ENCODE results near the gene MSX1. TPM values are rescaled to one million over a fixed set of nuclear protein-coding genes. Genes with fewer than 3 reads are reported as not detected.

MSX1 gene
- polyA plus RNA-seq, 1 experiment: 1.7 TPM

DNA sequence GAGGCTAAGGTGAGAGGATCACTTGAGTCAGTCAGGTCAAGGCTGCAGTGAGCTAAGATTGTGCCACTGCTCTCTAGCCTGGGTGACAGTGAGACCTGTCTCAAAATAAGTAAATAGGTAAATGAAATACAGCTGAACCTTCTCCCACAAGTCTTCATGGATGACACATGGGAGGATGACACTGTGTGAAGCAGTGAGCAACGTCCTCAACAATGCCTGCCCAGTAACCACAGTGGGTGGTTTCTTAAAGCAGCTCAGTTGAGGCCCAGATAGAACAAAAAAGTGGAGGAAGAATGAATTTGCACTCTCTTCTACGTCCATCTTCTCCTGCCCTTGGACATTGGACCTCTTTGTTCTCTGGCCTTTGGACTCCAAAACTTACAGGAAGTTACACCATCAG lies 52.7 kb downstream of the MSX1 start:
- no peaks in the 10 kb centered on the region for H3K9me3 ChIP-seq (ENCODE audit: control insufficient read depth, insufficient read depth, low read length)
- no peak overlapping the region for H3K27ac ChIP-seq (ENCODE audit: low read depth, low read length)
- H3K4me3 ChIP-seq (ENCODE audit: low read depth, low read length): no peak overlapping the region
- ChIA-PET CTCF (no interaction called here), POLR2A (no interaction called here)
- DNase-seq (ENCODE audit: low read depth, low spot score): no peak
- TF ChIP-seq, protein P1, sequence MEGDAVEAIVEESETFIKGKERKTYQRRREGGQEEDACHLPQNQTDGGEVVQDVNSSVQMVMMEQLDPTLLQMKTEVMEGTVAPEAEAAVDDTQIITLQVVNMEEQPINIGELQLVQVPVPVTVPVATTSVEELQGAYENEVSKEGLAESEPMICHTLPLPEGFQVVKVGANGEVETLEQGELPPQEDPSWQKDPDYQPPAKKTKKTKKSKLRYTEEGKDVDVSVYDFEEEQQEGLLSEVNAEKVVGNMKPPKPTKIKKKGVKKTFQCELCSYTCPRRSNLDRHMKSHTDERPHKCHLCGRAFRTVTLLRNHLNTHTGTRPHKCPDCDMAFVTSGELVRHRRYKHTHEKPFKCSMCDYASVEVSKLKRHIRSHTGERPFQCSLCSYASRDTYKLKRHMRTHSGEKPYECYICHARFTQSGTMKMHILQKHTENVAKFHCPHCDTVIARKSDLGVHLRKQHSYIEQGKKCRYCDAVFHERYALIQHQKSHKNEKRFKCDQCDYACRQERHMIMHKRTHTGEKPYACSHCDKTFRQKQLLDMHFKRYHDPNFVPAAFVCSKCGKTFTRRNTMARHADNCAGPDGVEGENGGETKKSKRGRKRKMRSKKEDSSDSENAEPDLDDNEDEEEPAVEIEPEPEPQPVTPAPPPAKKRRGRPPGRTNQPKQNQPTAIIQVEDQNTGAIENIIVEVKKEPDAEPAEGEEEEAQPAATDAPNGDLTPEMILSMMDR (IDR thresholded peaks at IDR 0.05; ENCODE audit: low read depth, low read length): no peak
- no peaks in the 10 kb centered on the region for H3K27me3 ChIP-seq (ENCODE audit: control insufficient read depth, insufficient read depth, low read length)

- Histone ChIP-seq H3K4me3 (ENCODE audit: low read depth, low read length) (no peak overlapping the region), H3K27me3 (ENCODE audit: control insufficient read depth, insufficient read depth, low read length) (no peaks in the 10 kb centered on the region), H3K27ac (ENCODE audit: low read depth, low read length) (no peak overlapping the region), H3K9me3 (ENCODE audit: control insufficient read depth, insufficient read depth, low read length) (no peaks in the 10 kb centered on the region)
- TF ChIP-seq, protein P1 (IDR thresholded peaks at IDR 0.05; ENCODE audit: low read depth, low read length): no peak
- DNase-seq (ENCODE audit: low read depth, low spot score): no peak
- POLR2A ChIA-PET: no interaction called here
- CTCF ChIA-PET: no interaction called here
Measured at GRCh38 chr4:4913147-4913561, 53.7 kb downstream of the MSX1 start.

Other genes with a start within 250 kb of the MSX1 start
- gene CYTL1, start 159.8 kb downstream of the MSX1 start, polyA plus RNA-seq (2011; rRNA removed): 26.3 and 30.0 TPM in 2 replicates
- 4.0 and 4.3 TPM in 2 replicates for gene STK32B, start 191.8 kb downstream of the MSX1 start, polyA plus RNA-seq (2011; rRNA removed)

All from AG04450 (cell line).